DND-41 (cell line): ENCODE measurements around the gene CARNS1.
A peak's percentile ranks its signal among the peaks of the same experiment; 100 is the strongest.
"Not testable (repeated sequence)": the region's sequence is repeated elsewhere in the genome, so short reads cannot be mapped to it uniquely, and the experiment has no call there.

Experiments used
- ATAC-seq: fragments of 200-7000 bp; cut with Tn5 transposase; 3 replicates; pipeline ENCODE4 v1.9.1; 2021; ENCODE audit warnings: low read depth; ENCODE audit not compliant: insufficient read depth
- DNase-seq: peaks from one replicate; pipeline ENCODE4 v3.0.0-alpha.2; 2020
- H2AFZ ChIP-seq: 2 replicates; pipeline ENCODE4 v1.6.0; 2012; ENCODE audit warnings: low read depth, low read length
- H3K27ac ChIP-seq: 2 replicates; pipeline ENCODE4 v1.5.1; 2012; ENCODE audit warnings: low read length, inconsistent platforms
- H3K27me3 ChIP-seq: fragments of 200-600 bp; sonication (generic); 2 replicates; pipeline ENCODE4 v1.6.0; 2012; ENCODE audit warnings: low read length, mild to moderate bottlenecking, inconsistent platforms; ENCODE audit not compliant: insufficient read depth, poor library complexity
- H3K36me3 ChIP-seq: 2 replicates; pipeline ENCODE4 v1.5.1; 2012; ENCODE audit warnings: low read length, inconsistent platforms; ENCODE audit not compliant: insufficient read depth
- H3K4me1 ChIP-seq: 2 replicates; pipeline ENCODE4 v1.5.1; 2012; ENCODE audit warnings: mild to moderate bottlenecking, low read length; ENCODE audit not compliant: insufficient read depth
- H3K4me2 ChIP-seq: 2 replicates; pipeline ENCODE4 v1.6.0; 2012; ENCODE audit warnings: mild to moderate bottlenecking, moderate library complexity, low read length, inconsistent platforms; ENCODE audit not compliant: insufficient read depth
- H3K4me3 ChIP-seq, 2 experiments: fragments of 200-600 bp in 1 of 2; shearing (Covaris generic) in 1 of 2; 2 replicates each; pipeline ENCODE4 v1.5.1; 2012 to 2016; ENCODE audit warnings: inconsistent platforms in 2 of 2, low read length in 2 of 2, mild to moderate bottlenecking in 2 of 2, low read depth in 1 of 2, moderate library complexity in 1 of 2
- H3K79me2 ChIP-seq: 2 replicates; pipeline ENCODE4 v1.6.0; 2012; ENCODE audit warnings: low read length, inconsistent platforms; ENCODE audit not compliant: insufficient read depth
- H3K9ac ChIP-seq: 2 replicates; pipeline ENCODE4 v1.6.0; 2012; ENCODE audit warnings: low read depth, mild to moderate bottlenecking, inconsistent platforms, low read length, moderate library complexity
- H3K9me3 ChIP-seq: 2 replicates; pipeline ENCODE4 v1.5.1; 2012; ENCODE audit warnings: low read length, moderate library complexity, mild to moderate bottlenecking, inconsistent platforms; ENCODE audit not compliant: insufficient read depth, severe bottlenecking
- H4K20me1 ChIP-seq: 2 replicates; pipeline ENCODE4 v1.6.0; 2012; ENCODE audit warnings: low read length; ENCODE audit not compliant: insufficient read depth
- CTCF ChIP-seq: IDR thresholded peaks from 2 replicates; pipeline ENCODE4 v1.5.1; 2012; ENCODE audit warnings: borderline replicate concordance, low read length, moderate library complexity, mild to moderate bottlenecking; ENCODE audit not compliant: poor library complexity, severe bottlenecking; ENCODE audit errors: extremely low read depth
- EZH2 ChIP-seq: IDR thresholded peaks from 3 replicates; pipeline ENCODE4 v1.6.1; 2012; ENCODE audit warnings: borderline replicate concordance, low read depth, mild to moderate bottlenecking, moderate library complexity, low read length, inconsistent platforms; ENCODE audit not compliant: severe bottlenecking

Gene CARNS1

GRCh38 chr11:67463680-67464410, 48.4 kb downstream of the CARNS1 start:
- peaks cover 46% of the 10 kb centered on the region for H3K4me1 ChIP-seq
- no peaks in the 10 kb centered on the region for H4K20me1 ChIP-seq
- TF ChIP-seq CTCF (no peak), EZH2 (no peak)
- peak overlapping the region; percentile 75 for H3K4me2 ChIP-seq
- H3K27me3 ChIP-seq = no peaks in the 10 kb centered on the region
- ATAC-seq = no peak
- peaks cover 37% of the 10 kb centered on the region for H3K79me2 ChIP-seq
- peak overlapping the region; percentile 80 for H2AFZ ChIP-seq
- peak overlapping the region; percentile 73 to 89; a peak in 3 of 4 replicates for H3K4me3 ChIP-seq
- peaks cover 12% of the 10 kb centered on the region; the same call in 1 of the 2 replicates for H3K36me3 ChIP-seq
- H3K9ac ChIP-seq = peak overlapping the region; percentile 92
- peak overlapping the region; percentile 97 for H3K27ac ChIP-seq
- no peaks in the 10 kb centered on the region for H3K9me3 ChIP-seq
- no peak for DNase-seq

- Histone ChIP-seq H3K9ac (peak overlapping the region; percentile 92), H3K36me3 (peaks cover 12% of the 10 kb centered on the region; the same call in 1 of the 2 replicates), H3K4me1 (peaks cover 49% of the 10 kb centered on the region), H3K9me3 (no peaks in the 10 kb centered on the region), H3K4me3 (peak overlapping the region; percentile 73 to 89), H3K4me2 (peak overlapping the region; percentile 75), H3K27me3 (no peaks in the 10 kb centered on the region), H2AFZ (peak overlapping the region; percentile 88), H3K79me2 (peaks cover 38% of the 10 kb centered on the region), H3K27ac (peak overlapping the region; percentile 97), H4K20me1 (no peaks in the 10 kb centered on the region)
- DNase-seq (peak; percentile 94), ATAC-seq (peak; percentile 77)
- TF ChIP-seq CTCF = no peak
- TF ChIP-seq EZH2 = no peak
Observed at GRCh38 chr11:67464411-67465188, 49.1 kb downstream of the CARNS1 start.

GRCh38 chr11:67465189-67465510, 49.7 kb downstream of the CARNS1 start:
- H3K9ac ChIP-seq = peak overlapping the region; percentile 92
- H3K9me3 ChIP-seq = no peaks in the 10 kb centered on the region
- peaks cover 38% of the 10 kb centered on the region for H3K79me2 ChIP-seq
- H3K4me3 ChIP-seq = peak overlapping the region; percentile 73 to 89
- H3K4me2 ChIP-seq = peak overlapping the region; percentile 75
- no peaks in the 10 kb centered on the region for H3K27me3 ChIP-seq
- peaks cover 54% of the 10 kb centered on the region for H3K4me1 ChIP-seq
- peaks cover 12% of the 10 kb centered on the region; the same call in 1 of the 2 replicates for H3K36me3 ChIP-seq
- ATAC-seq (no peak), DNase-seq (no peak)
- H2AFZ ChIP-seq = peak overlapping the region; percentile 88
- H3K27ac ChIP-seq = peak overlapping the region; percentile 97
- TF ChIP-seq CTCF = no peak
- no peak for TF ChIP-seq EZH2
- no peaks in the 10 kb centered on the region for H4K20me1 ChIP-seq

GRCh38 chr11:67465530-67465929, 50.1 kb downstream of the CARNS1 start:
- not testable (repeated sequence) for H3K27me3 ChIP-seq, H3K9me3 ChIP-seq, H2AFZ ChIP-seq, ATAC-seq, DNase-seq, H4K20me1 ChIP-seq
- peak overlapping the region; percentile 92 for H3K9ac ChIP-seq
- H3K36me3 ChIP-seq = peaks cover 12% of the 10 kb centered on the region; the same call in 1 of the 2 replicates
- peak overlapping the region; percentile 97 for H3K27ac ChIP-seq
- H3K79me2 ChIP-seq = peaks cover 38% of the 10 kb centered on the region
- peak overlapping the region; percentile 75 for H3K4me2 ChIP-seq
- peaks cover 54% of the 10 kb centered on the region for H3K4me1 ChIP-seq
- H3K4me3 ChIP-seq = peak overlapping the region; percentile 73 to 89; a peak in 3 of 4 replicates
